ENCODE results near the gene PTGES2.

- TF ChIP-seq GATA2 (IDR thresholded peaks at IDR 0.05; ENCODE audit: low read depth, low read length) = no peak
- no peak for TF ChIP-seq GATA3 (IDR thresholded peaks at IDR 0.05; ENCODE audit: low read depth, low read length)
Observed at GRCh38 chr9:128138001-128138400, 10.5 kb upstream of the PTGES2 start.

Measured in SH-SY5Y (cell line).